CD4-positive, CD25-positive, alpha-beta regulatory T cell (primary cell): ENCODE results near the gene EMC6. TPM values are rescaled to one million over a fixed set of nuclear protein-coding genes. Genes with fewer than 3 reads are reported as not detected.

ENCODE experiments used
- ATAC-seq, 2 donors: fragments of 150-1000 bp; cut with Tn5 transposase; one replicate each; pipeline ENCODE4 v1.10.0; 2021; ENCODE audit warnings: low read depth in 2 of 2, moderate number of reproducible peaks in 2 of 2, moderate library complexity in 1 of 2
- DNase-seq, 3 donors: peaks; one replicate each; pipeline versions ENCODE4 v3.0.0 to v3.0.0-alpha.2; 2012 to 2022; ENCODE audit warnings: mixed read lengths in 1 of 3
- H3K27ac ChIP-seq: one replicate; pipeline ENCODE4 v1.7.0; 2013; ENCODE audit warnings: mild to moderate bottlenecking, low read length; ENCODE audit not compliant: insufficient read depth, poor library complexity, severe bottlenecking
- H3K27me3 ChIP-seq: one replicate; pipeline ENCODE4 v1.7.0; 2013; ENCODE audit warnings: low read length; ENCODE audit not compliant: control insufficient read depth, insufficient read depth
- H3K36me3 ChIP-seq: one replicate; pipeline ENCODE4 v1.7.0; 2013; ENCODE audit warnings: mild to moderate bottlenecking, low read length, moderate library complexity; ENCODE audit not compliant: control insufficient read depth, insufficient read depth
- H3K4me1 ChIP-seq: 2 replicates; pipeline ENCODE4 v1.7.0; 2013; ENCODE audit warnings: mild to moderate bottlenecking, low read length; ENCODE audit not compliant: insufficient read depth, control insufficient read depth, poor library complexity, severe bottlenecking
- H3K4me3 ChIP-seq: one replicate; pipeline ENCODE4 v1.7.0; 2013; ENCODE audit warnings: low read depth, mild to moderate bottlenecking, low read length, moderate library complexity
- H3K9me3 ChIP-seq, 2 experiments: 1 replicate in 1 of 2; 2 replicates in 1 of 2; pipeline ENCODE4 v1.7.0; 2013; ENCODE audit warnings: low read length in 2 of 2, mild to moderate bottlenecking in 1 of 2, moderate library complexity in 1 of 2; ENCODE audit not compliant: control insufficient read depth in 2 of 2
- H3K27ac Mint-ChIP-seq, 3 donors: one replicate each; pipeline ENCODE4 v1.8.0; 2020 to 2022; ENCODE audit warnings: mild to moderate bottlenecking in 3 of 3, mixed read lengths in 3 of 3, moderate library complexity in 2 of 3
- H3K27me3 Mint-ChIP-seq: one replicate; pipeline ENCODE4 v1.8.0; 2022; ENCODE audit warnings: mild to moderate bottlenecking, mixed read lengths
- H3K36me3 Mint-ChIP-seq: one replicate; pipeline ENCODE4 v1.8.0; 2020; ENCODE audit warnings: mixed read lengths
- H3K4me1 Mint-ChIP-seq, 4 donors: one replicate each; pipeline ENCODE4 v1.8.0; 2020 to 2022; ENCODE audit warnings: mixed read lengths in 4 of 4, mild to moderate bottlenecking in 1 of 4
- H3K4me3 Mint-ChIP-seq, 4 donors: one replicate each; pipeline ENCODE4 v1.8.0; 2020 to 2022; ENCODE audit warnings: mild to moderate bottlenecking in 4 of 4, mixed read lengths in 4 of 4, moderate library complexity in 3 of 4
- H3K9me3 Mint-ChIP-seq, 7 donors: one replicate each; pipeline ENCODE4 v1.8.0; 2020 to 2022; ENCODE audit warnings: mixed read lengths in 7 of 7, mild to moderate bottlenecking in 3 of 7, moderate library complexity in 2 of 7
- polyA plus RNA-seq, 4 donors: library from polyadenylated mRNA; unstranded; fragments of 300-500 nt; fragmentation: Illumina TruSeq; gene quantifications; one replicate each; pipeline ENCODE4 v1.2.3, GENCODE V29; 2021
- total RNA-seq: library from RNA; stranded (reverse); gene quantifications from one replicate; pipeline ENCODE4 v1.2.3, GENCODE V29; 2022

EMC6 gene
- total and polyA plus RNA-seq, 5 donors from 2014 or later: 27.2 to 125 (median 113) TPM

GRCh38 chr17:3635474-3636153 is 33.0 kb upstream of the EMC6 start:
- Mint-ChIP-seq H3K36me3 (peaks cover 12% of the 10 kb centered on the region), H3K9me3 (no peaks in the 10 kb centered on the region), H3K27ac (peak overlapping the region in 2 of 3 donors; percentile 8 to 78), H3K4me3 (peak overlapping the region; percentile 94 to 98 (median 95)), H3K27me3 (no peaks in the 10 kb centered on the region), H3K4me1 (peaks cover 7 to 46% (median 24%) of the 10 kb centered on the region in 4 donors)
- Histone ChIP-seq H3K4me3 (peak overlapping the region; percentile 55), H3K27ac (peak overlapping the region; percentile 97), H3K9me3 (no peaks in the 10 kb centered on the region), H3K27me3 (no peaks in the 10 kb centered on the region), H3K36me3 (no peaks in the 10 kb centered on the region), H3K4me1 (peaks cover 16% of the 10 kb centered on the region)
- ATAC-seq (peak in 1 of 2 donors; percentile 14), DNase-seq (no peak)

GRCh38 chr17:3636154-3636907 is 32.3 kb upstream of the EMC6 start, which contains the start of the genes CTNS and SHPK:
Gene CTNS (plus strand): TSS chr17:3636760. CDS start chr17:3640207, 3,447 bp downstream.
Gene SHPK (minus strand): TSS chr17:3636250. CDS start chr17:3636219, 31 bp downstream.
- H3K27me3 ChIP-seq: no peaks in the 10 kb centered on the region
- Mint-ChIP-seq H3K9me3 (no peaks in the 10 kb centered on the region), H3K4me1 (peaks cover 7 to 46% (median 24%) of the 10 kb centered on the region in 4 donors)

GRCh38 chr17:3636908-3637373 is 31.7 kb upstream of the EMC6 start:
- H3K4me3 ChIP-seq: peak overlapping the region; percentile 66
- Mint-ChIP-seq H3K27ac (peak overlapping the region; percentile 46 to 96 (median 71)), H3K36me3 (peaks cover 12% of the 10 kb centered on the region), H3K27me3 (no peaks in the 10 kb centered on the region), H3K4me3 (peak overlapping the region; percentile 89 to 96 (median 93)), H3K9me3 (no peaks in the 10 kb centered on the region), H3K4me1 (peaks cover 7 to 46% (median 24%) of the 10 kb centered on the region in 4 donors)
- ATAC-seq (no peak), DNase-seq (no peak)
- peaks cover 4% of the 10 kb centered on the region for H3K36me3 ChIP-seq
- peaks cover 16% of the 10 kb centered on the region for H3K4me1 ChIP-seq
- no peaks in the 10 kb centered on the region for H3K27me3 ChIP-seq
- H3K27ac ChIP-seq: peak overlapping the region; percentile 97
- H3K9me3 ChIP-seq: no peaks in the 10 kb centered on the region

More at GRCh38 chr17:3636154-3636907, 32.3 kb upstream of the EMC6 start, which contains the start of the genes CTNS and SHPK:
- Mint-ChIP-seq H3K36me3 (peaks cover 12% of the 10 kb centered on the region), H3K27me3 (no peaks in the 10 kb centered on the region), H3K4me3 (peak within 1 kb of the TSS; percentile 94 to 100 (median 97)), H3K27ac (peak within 1 kb of the TSS; percentile 96 to 99 (median 98))
- H3K4me1 ChIP-seq: peaks cover 16% of the 10 kb centered on the region
- ATAC-seq (peak; percentile 98), DNase-seq (peak; percentile 93 to 96 (median 95))
- peak within 1 kb of the TSS; percentile 97 for H3K27ac ChIP-seq
- no peaks in the 10 kb centered on the region for H3K9me3 ChIP-seq
- H3K4me3 ChIP-seq: peak within 1 kb of the TSS; percentile 66
- peaks cover 4% of the 10 kb centered on the region for H3K36me3 ChIP-seq

- peaks cover 7 to 30% (median 21%) of the 10 kb centered on the region in 4 donors for H3K4me1 Mint-ChIP-seq
- H3K4me1 ChIP-seq: peaks cover 12% of the 10 kb centered on the region
- H3K36me3 ChIP-seq: peaks cover 4% of the 10 kb centered on the region
- peak overlapping the region in 2 of 3 donors; percentile 12 to 53 for H3K27ac Mint-ChIP-seq
- H3K36me3 Mint-ChIP-seq: peaks cover 6% of the 10 kb centered on the region
- H3K9me3 Mint-ChIP-seq: no peaks in the 10 kb centered on the region
- H3K9me3 ChIP-seq: no peaks in the 10 kb centered on the region
- no peak overlapping the region for H3K27ac ChIP-seq
- H3K27me3 ChIP-seq: no peaks in the 10 kb centered on the region
- no peak overlapping the region for H3K4me3 ChIP-seq
- no peaks in the 10 kb centered on the region for H3K27me3 Mint-ChIP-seq
- no peak for ATAC-seq
- DNase-seq: peak in 1 of 3 donors; percentile 50
- H3K4me3 Mint-ChIP-seq: peak overlapping the region in 3 of 4 donors; percentile 71 to 87 (median 82)
These were observed 28.5 kb upstream of the EMC6 start for GRCh38 chr17:3639981-3640596.

GRCh38 chr17:3641014-3641413 is 27.6 kb upstream of the EMC6 start:
- no peak for DNase-seq
- H3K27ac ChIP-seq: no peak overlapping the region
- no peak overlapping the region for H3K27ac Mint-ChIP-seq
- ATAC-seq: no peak
- H3K9me3 ChIP-seq: no peaks in the 10 kb centered on the region
- H3K4me1 Mint-ChIP-seq: peaks cover 7 to 26% (median 19%) of the 10 kb centered on the region in 4 donors
- no peak overlapping the region for H3K4me3 ChIP-seq
- H3K36me3 ChIP-seq: peaks cover 4% of the 10 kb centered on the region
- H3K27me3 ChIP-seq: no peaks in the 10 kb centered on the region
- no peaks in the 10 kb centered on the region for H3K27me3 Mint-ChIP-seq
- H3K4me1 ChIP-seq: peaks cover 5% of the 10 kb centered on the region
- peaks cover 6% of the 10 kb centered on the region for H3K36me3 Mint-ChIP-seq
- H3K4me3 Mint-ChIP-seq: no peak overlapping the region
- H3K9me3 Mint-ChIP-seq: peaks cover 0 to 1% (median 0%) of the 10 kb centered on the region in 7 donors

GRCh38 chr17:3641717-3642486 is 26.7 kb upstream of the EMC6 start:
- no peak for ATAC-seq
- Mint-ChIP-seq H3K27me3 (no peaks in the 10 kb centered on the region), H3K27ac (no peak overlapping the region)

More at GRCh38 chr17:3641717-3642486, 26.7 kb upstream of the EMC6 start:
- Histone ChIP-seq H3K4me3 (no peak overlapping the region), H3K27me3 (no peaks in the 10 kb centered on the region), H3K36me3 (peaks cover 4% of the 10 kb centered on the region), H3K9me3 (no peaks in the 10 kb centered on the region), H3K27ac (no peak overlapping the region), H3K4me1 (peaks cover 4% of the 10 kb centered on the region)
- Mint-ChIP-seq H3K9me3 (peaks cover 0 to 1% (median 0%) of the 10 kb centered on the region in 7 donors), H3K4me3 (no peak overlapping the region), H3K4me1 (peaks cover 7 to 23% (median 17%) of the 10 kb centered on the region in 4 donors), H3K36me3 (peaks cover 6% of the 10 kb centered on the region)
- no peak for DNase-seq
